Mesothelial cell of epicardium (in vitro differentiated cells): ENCODE data around the gene PRR7. TPM values are rescaled to one million over a fixed set of nuclear protein-coding genes. Genes with fewer than 3 reads are reported as not detected.

ENCODE experiments used
- DNase-seq, 2 experiments: peaks; one replicate each; pipeline ENCODE4 v3.0.0; 2021; ENCODE audit warnings: low spot score in 2 of 2; ENCODE audit not compliant: unreplicated experiment in 2 of 2
- H3K27ac Mint-ChIP-seq: 2 replicates; pipeline ENCODE4 v1.8.0; 2021; ENCODE audit warnings: mixed read lengths
- H3K27me3 Mint-ChIP-seq: 2 replicates; pipeline ENCODE4 v1.8.0; 2021; ENCODE audit warnings: low read depth, mixed read lengths
- H3K36me3 Mint-ChIP-seq: 2 replicates; pipeline ENCODE4 v1.8.0; 2021; ENCODE audit warnings: mixed read lengths
- H3K4me1 Mint-ChIP-seq: 2 replicates; pipeline ENCODE4 v1.8.0; 2021; ENCODE audit warnings: mixed read lengths
- H3K4me3 Mint-ChIP-seq: 2 replicates; pipeline ENCODE4 v1.8.0; 2021; ENCODE audit warnings: mild to moderate bottlenecking, moderate library complexity, mixed read lengths
- H3K9me3 Mint-ChIP-seq: 2 replicates; pipeline ENCODE4 v1.8.0; 2021; ENCODE audit warnings: mixed read lengths
- total RNA-seq: library from RNA; stranded (reverse); gene quantifications from 3 replicates; pipeline ENCODE4 v1.2.1, GENCODE V29; 2021
- TF ChIP-seq, protein P1 (sequence below): fragments of 200-600 bp; sonication (generic); IDR thresholded peaks from one replicate; pipeline ENCODE4 v1.5.0; 2021; ENCODE audit warnings: antibody characterized with exemption; ENCODE audit not compliant: unreplicated experiment

Gene PRR7
- total RNA-seq, 1 donor from 2014 or later = 5.9 TPM

- TF ChIP-seq, protein P1, sequence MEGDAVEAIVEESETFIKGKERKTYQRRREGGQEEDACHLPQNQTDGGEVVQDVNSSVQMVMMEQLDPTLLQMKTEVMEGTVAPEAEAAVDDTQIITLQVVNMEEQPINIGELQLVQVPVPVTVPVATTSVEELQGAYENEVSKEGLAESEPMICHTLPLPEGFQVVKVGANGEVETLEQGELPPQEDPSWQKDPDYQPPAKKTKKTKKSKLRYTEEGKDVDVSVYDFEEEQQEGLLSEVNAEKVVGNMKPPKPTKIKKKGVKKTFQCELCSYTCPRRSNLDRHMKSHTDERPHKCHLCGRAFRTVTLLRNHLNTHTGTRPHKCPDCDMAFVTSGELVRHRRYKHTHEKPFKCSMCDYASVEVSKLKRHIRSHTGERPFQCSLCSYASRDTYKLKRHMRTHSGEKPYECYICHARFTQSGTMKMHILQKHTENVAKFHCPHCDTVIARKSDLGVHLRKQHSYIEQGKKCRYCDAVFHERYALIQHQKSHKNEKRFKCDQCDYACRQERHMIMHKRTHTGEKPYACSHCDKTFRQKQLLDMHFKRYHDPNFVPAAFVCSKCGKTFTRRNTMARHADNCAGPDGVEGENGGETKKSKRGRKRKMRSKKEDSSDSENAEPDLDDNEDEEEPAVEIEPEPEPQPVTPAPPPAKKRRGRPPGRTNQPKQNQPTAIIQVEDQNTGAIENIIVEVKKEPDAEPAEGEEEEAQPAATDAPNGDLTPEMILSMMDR = no peak
- DNase-seq = no peak
- H3K36me3 Mint-ChIP-seq = peaks cover 18% of the 10 kb centered on the region
- no peak overlapping the region for H3K27ac Mint-ChIP-seq
- peaks cover 2% of the 10 kb centered on the region for H3K4me1 Mint-ChIP-seq
- H3K9me3 Mint-ChIP-seq = no peaks in the 10 kb centered on the region
- H3K4me3 Mint-ChIP-seq = no peak overlapping the region
- no peaks in the 10 kb centered on the region for H3K27me3 Mint-ChIP-seq
These were observed 12.2 kb upstream of the PRR7 start for GRCh38 chr5:177434437-177434836.

DNA sequence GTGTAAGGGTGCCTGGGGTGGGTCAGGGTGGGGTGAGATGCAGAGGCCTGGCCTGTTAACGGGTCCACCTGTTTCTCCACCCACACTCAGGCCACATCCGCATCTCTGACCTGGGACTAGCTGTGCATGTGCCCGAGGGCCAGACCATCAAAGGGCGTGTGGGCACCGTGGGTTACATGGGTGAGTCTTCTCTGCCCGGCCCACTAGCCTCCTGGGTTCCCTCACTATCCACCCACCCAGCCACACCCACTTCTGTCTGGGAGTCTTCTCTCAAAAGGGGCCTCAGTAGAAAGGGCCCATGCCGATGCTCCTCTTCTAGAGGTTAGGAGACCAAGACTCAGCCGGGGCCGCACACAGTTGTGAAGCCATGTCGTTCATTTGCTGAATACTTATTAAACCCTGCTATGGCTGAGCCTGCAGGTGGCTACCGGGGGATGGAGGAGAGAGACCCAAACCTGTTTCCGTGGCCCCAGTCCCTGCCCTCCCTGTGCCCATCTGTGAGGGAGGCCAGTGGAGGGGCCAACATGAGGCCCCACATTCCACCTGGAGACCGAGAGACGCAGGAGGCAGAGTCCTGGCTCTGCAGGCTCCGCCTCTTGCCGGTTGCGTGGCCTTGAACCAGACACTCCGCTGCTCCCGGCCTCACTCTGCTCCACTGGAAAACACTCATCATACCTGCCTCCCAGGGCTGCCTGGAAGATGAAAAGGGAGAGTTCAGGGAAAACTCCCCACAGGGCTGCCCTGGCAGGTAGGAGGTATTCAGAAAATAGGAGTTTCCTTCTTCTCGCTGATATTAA is 11.5 kb upstream of the PRR7 start:
- peaks cover 22% of the 10 kb centered on the region for H3K36me3 Mint-ChIP-seq
- DNase-seq = no peak
- no peak overlapping the region for H3K4me3 Mint-ChIP-seq
- TF ChIP-seq, protein P1 = no peak
- H3K4me1 Mint-ChIP-seq = no peaks in the 10 kb centered on the region
- no peaks in the 10 kb centered on the region for H3K27me3 Mint-ChIP-seq
- no peaks in the 10 kb centered on the region for H3K9me3 Mint-ChIP-seq
- H3K27ac Mint-ChIP-seq = no peak overlapping the region

DNA sequence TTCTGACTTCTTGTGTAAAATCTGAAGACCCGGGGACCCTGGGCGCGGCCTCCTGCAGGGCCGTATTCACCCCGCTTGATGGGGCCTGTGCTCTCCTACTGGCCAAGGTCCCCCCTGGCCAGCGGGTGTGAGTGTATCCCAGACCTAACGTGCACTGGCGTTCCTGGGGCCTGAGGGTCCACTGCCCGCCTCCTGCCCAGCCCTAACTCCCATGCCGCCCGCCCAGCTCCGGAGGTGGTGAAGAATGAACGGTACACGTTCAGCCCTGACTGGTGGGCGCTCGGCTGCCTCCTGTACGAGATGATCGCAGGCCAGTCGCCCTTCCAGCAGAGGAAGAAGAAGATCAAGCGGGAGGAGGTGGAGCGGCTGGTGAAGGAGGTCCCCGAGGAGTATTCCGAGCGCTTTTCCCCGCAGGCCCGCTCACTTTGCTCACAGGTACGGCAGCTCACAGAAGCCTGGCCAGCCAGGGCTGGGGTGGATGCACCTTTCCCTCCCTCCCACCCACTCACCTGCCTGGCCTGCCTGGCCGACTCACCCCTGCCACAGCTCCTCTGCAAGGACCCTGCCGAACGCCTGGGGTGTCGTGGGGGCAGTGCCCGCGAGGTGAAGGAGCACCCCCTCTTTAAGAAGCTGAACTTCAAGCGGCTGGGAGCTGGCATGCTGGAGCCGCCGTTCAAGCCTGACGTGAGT is 10.6 kb upstream of the PRR7 start:
- Mint-ChIP-seq H3K27me3 (no peaks in the 10 kb centered on the region), H3K4me3 (no peak overlapping the region), H3K4me1 (no peaks in the 10 kb centered on the region), H3K27ac (no peak overlapping the region), H3K36me3 (peaks cover 22% of the 10 kb centered on the region), H3K9me3 (no peaks in the 10 kb centered on the region)
- TF ChIP-seq, protein P1 = no peak
- DNase-seq = no peak

GRCh38 chr5:177437623-177438022 is 9.0 kb upstream of the PRR7 start:
- H3K4me1 Mint-ChIP-seq = no peaks in the 10 kb centered on the region
- H3K4me3 Mint-ChIP-seq = no peak overlapping the region
- TF ChIP-seq, protein P1 = no peak
- DNase-seq = no peak
- H3K9me3 Mint-ChIP-seq = no peaks in the 10 kb centered on the region
- H3K36me3 Mint-ChIP-seq = peaks cover 22% of the 10 kb centered on the region
- no peaks in the 10 kb centered on the region for H3K27me3 Mint-ChIP-seq
- H3K27ac Mint-ChIP-seq = no peak overlapping the region

DNA sequence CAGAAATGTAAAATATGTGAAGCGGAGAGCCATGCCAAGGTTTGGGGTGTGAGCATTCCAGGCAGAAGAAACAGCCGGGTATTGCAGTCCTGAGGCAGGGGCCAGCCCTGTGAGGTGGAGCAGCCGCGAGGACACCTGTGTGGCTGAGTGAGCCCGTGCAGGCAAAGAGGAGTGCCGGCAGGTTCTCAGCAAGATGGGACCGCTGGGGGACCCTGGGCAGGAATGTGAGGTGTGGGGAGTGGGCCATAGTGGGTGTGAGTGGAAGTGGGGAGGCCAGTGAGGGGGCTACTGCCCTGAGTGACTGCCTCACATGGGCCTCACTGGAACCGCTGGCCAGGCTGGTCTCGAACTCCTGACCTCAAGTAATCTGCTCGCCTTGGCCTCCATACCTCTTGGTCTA is 8.1 kb upstream of the PRR7 start:
- no peaks in the 10 kb centered on the region for H3K27me3 Mint-ChIP-seq
- no peak for DNase-seq
- TF ChIP-seq, protein P1 = no peak
- H3K4me1 Mint-ChIP-seq = no peaks in the 10 kb centered on the region
- peaks cover 20% of the 10 kb centered on the region for H3K36me3 Mint-ChIP-seq
- no peaks in the 10 kb centered on the region for H3K9me3 Mint-ChIP-seq
- no peak overlapping the region for H3K4me3 Mint-ChIP-seq
- H3K27ac Mint-ChIP-seq = peak overlapping the region; percentile 59
